ENCODE results near the gene SH3GL3.

Gene SH3GL3

DNA sequence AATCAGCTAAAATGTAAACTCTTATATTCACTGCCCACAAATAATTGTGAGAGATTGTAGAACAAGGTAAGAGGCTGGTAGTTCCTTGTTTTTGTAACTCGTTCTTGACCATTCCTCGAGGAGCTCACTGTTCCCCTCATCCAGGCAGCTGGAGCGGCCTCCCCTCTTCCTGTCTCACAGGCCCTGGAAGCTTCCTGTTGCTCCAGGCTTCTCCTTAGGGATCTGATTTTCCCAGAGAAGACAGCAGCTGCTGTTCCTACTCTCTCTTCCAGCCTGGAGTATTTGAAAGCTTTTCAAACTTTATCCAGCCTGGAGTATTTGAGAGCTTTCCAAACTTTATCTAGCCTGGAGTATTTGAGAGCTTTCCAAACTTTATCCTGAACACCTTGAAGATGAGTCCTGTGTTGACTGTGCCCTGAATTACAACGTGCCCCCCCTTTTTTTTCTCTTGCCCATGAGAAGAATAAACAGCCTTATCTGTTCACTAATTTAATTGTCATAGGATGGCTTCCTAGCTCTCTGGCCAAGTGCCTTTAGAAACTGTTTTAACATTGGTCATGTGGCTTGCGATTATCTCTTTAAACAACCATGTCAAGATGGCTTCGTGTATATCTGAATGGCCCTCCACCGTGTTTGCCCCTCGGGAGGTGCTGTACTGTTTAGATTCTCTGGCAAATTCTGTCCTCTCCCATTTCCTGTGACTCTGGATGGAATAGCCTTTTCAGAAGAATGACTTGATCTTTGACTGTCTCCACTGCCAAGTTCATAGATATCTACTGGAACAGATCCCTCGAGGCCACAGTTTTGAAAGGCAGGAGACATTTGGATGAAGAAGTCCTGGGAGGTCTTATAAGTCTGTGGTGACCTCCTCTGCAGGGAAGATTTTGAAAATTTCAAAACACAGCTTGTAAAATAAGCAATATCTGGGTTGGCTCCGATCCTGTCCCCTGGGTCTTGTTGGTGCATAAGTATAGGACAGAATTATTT lies 211.6 kb downstream of the SH3GL3 start:
- DNase-seq (ENCODE audit: low read depth in 2 of 3, low spot score in 2 of 3), result no peak

DNA sequence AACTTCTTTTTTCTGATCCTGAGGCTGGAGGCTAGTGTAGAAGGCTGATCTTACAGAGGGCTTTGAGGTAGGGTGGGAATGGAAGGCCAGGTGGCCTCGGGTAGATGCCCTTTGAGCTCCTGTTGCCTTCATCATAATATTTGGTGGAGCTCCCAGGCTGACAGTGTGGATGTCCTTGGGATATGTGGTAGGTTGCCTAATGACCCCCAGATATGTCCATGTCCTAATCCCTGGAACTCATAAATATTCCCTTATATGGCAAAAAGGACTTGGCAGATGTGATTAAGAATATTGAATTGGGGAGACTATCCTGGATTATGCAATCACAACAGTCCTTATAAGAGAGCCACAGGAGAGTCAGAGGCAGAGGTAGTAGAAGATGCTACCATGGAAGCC lies 212.3 kb downstream of the SH3GL3 start:
- no peak for DNase-seq (ENCODE audit: low read depth in 2 of 3, low spot score in 2 of 3)

DNA sequence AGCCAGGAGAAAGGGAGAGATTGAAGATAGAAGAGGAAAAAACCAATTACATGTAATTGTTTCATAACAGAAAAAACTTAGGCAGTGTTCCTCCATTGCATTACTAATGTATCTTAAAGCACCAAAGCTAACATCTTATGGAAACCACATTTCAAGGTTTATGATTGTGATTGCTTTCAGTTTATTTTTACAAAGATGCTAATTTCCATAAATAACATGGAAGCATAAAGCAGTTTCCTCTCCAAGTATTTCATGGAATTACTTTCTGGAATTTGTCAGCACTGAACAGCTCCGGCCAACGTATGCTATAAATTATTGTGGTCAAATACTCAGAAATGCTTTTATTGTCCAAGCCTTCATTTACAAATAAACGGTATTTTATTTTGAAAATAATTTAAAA lies 218.3 kb downstream of the SH3GL3 start:
- DNase-seq (ENCODE audit: low read depth in 2 of 3, low spot score in 2 of 3), result no peak
